Measurements from ENCODE around the gene FREM1. TPM values are rescaled to one million over a fixed set of nuclear protein-coding genes. Genes with fewer than 3 reads are reported as not detected.

The FREM1 gene
- total RNA-seq, 1 donor from 2014 or later: 1.7 TPM

- H3K36me3 Mint-ChIP-seq (ENCODE audit: unreplicated experiment): no peaks in the 10 kb centered on the region
- TF ChIP-seq CTCF (IDR thresholded peaks at IDR 0.05; ENCODE audit: partially characterized antibody, unreplicated experiment): no peak
- no peaks in the 10 kb centered on the region for H3K9me3 Mint-ChIP-seq (ENCODE audit: unreplicated experiment)
- H3K4me1 Mint-ChIP-seq (ENCODE audit: low read depth, unreplicated experiment): no peaks in the 10 kb centered on the region
- H3K27ac Mint-ChIP-seq (ENCODE audit: unreplicated experiment): no peak overlapping the region
- peaks cover 2% of the 10 kb centered on the region for H3K27me3 Mint-ChIP-seq (ENCODE audit: unreplicated experiment)
- no peak for DNase-seq
- no peak overlapping the region for H3K4me3 Mint-ChIP-seq (ENCODE audit: unreplicated experiment)
These were observed 52.6 kb downstream of the FREM1 start for GRCh38 chr9:14857449-14858305.

GRCh38 chr9:14849851-14850250, 60.4 kb downstream of the FREM1 start:
- TF ChIP-seq CTCF (IDR thresholded peaks at IDR 0.05; ENCODE audit: partially characterized antibody, unreplicated experiment): no peak
- DNase-seq: no peak
- no peaks in the 10 kb centered on the region for H3K36me3 Mint-ChIP-seq (ENCODE audit: unreplicated experiment)
- no peak overlapping the region for H3K27ac Mint-ChIP-seq (ENCODE audit: unreplicated experiment)
- H3K27me3 Mint-ChIP-seq (ENCODE audit: unreplicated experiment): peaks cover 3% of the 10 kb centered on the region
- peaks cover 6% of the 10 kb centered on the region for H3K9me3 Mint-ChIP-seq (ENCODE audit: unreplicated experiment)
- peaks cover 11% of the 10 kb centered on the region for H3K4me1 Mint-ChIP-seq (ENCODE audit: low read depth, unreplicated experiment)
- H3K4me3 Mint-ChIP-seq (ENCODE audit: unreplicated experiment): no peak overlapping the region

DNA sequence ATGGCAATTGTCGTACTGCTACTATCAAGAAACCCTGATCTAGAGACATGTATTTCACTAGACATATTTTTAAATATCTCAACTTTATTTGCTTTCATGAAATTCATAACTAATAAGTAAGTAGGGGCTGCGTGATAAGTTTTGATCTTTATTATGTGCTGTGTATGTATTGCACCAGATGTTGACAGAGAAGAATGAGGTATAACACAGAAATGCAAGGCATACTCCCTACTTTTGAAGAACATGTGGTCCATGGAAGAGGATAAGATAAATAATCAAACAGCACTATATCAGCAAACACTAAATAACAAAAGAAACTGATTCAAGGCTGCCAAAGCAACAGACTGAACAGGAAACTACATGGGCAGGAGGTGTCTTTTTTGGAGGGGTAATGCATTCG, 60.9 kb downstream of the FREM1 start:
- H3K9me3 Mint-ChIP-seq (ENCODE audit: unreplicated experiment): peaks cover 6% of the 10 kb centered on the region
- no peaks in the 10 kb centered on the region for H3K36me3 Mint-ChIP-seq (ENCODE audit: unreplicated experiment)
- no peak for TF ChIP-seq CTCF (IDR thresholded peaks at IDR 0.05; ENCODE audit: partially characterized antibody, unreplicated experiment)
- peaks cover 11% of the 10 kb centered on the region for H3K4me1 Mint-ChIP-seq (ENCODE audit: low read depth, unreplicated experiment)
- H3K4me3 Mint-ChIP-seq (ENCODE audit: unreplicated experiment): no peak overlapping the region
- DNase-seq: no peak
- H3K27me3 Mint-ChIP-seq (ENCODE audit: unreplicated experiment): peaks cover 3% of the 10 kb centered on the region
- H3K27ac Mint-ChIP-seq (ENCODE audit: unreplicated experiment): no peak overlapping the region

DNA sequence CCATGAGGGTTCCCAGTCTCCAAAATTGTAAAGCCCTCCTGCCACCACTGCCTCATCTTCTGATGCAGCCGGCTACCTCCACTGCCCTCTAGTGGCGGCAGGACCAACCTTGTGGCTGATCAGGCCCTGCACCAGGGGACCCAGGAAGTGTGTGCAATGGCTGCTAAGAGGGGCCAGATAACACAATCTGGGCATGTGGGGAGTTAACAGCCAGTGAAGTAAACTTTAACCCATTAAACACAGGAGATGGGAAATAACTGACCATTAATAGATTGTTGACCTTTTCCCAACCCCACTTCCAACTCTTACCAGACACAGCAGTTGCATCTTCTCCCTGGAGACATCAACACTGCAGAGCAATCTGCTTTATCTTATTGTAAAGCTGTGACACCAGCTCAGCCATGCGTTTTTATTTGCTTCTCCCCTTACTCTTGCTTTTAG, 63.3 kb downstream of the FREM1 start:
- peak; percentile 88 for TF ChIP-seq CTCF (IDR thresholded peaks at IDR 0.05; ENCODE audit: partially characterized antibody, unreplicated experiment)
- DNase-seq: peak; percentile 91

DNA sequence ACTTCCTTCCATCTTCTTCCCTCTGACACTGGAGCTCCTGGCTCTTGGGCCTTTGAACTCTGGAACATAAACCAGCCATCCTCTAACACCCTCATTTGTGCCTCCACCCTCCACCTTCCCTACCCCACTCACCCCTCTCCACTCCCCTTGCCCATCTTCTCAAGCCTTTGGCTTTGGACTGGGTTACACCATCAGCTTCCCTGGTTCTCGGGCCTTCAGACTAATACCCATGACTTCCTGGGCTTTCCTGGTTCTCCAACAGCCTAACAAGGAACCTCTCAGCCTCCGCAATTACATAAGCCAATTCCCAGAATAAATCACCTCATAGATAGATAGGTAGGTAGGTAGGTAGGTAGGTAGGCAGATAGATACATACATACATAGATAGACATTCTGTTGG, 67.1 kb downstream of the FREM1 start:
- H3K9me3 Mint-ChIP-seq (ENCODE audit: unreplicated experiment): peaks cover 9% of the 10 kb centered on the region
- no peak for TF ChIP-seq CTCF (IDR thresholded peaks at IDR 0.05; ENCODE audit: partially characterized antibody, unreplicated experiment)
- no peaks in the 10 kb centered on the region for H3K36me3 Mint-ChIP-seq (ENCODE audit: unreplicated experiment)
- H3K4me3 Mint-ChIP-seq (ENCODE audit: unreplicated experiment): no peak overlapping the region
- H3K27me3 Mint-ChIP-seq (ENCODE audit: unreplicated experiment): peaks cover 2% of the 10 kb centered on the region
- no peak for DNase-seq
- no peak overlapping the region for H3K27ac Mint-ChIP-seq (ENCODE audit: unreplicated experiment)
- peaks cover 13% of the 10 kb centered on the region for H3K4me1 Mint-ChIP-seq (ENCODE audit: low read depth, unreplicated experiment)

More for the DNA sequence above, 63.3 kb downstream of the FREM1 start:
- Mint-ChIP-seq H3K9me3 (ENCODE audit: unreplicated experiment) (peaks cover 6% of the 10 kb centered on the region), H3K27me3 (ENCODE audit: unreplicated experiment) (peaks cover 2% of the 10 kb centered on the region), H3K36me3 (ENCODE audit: unreplicated experiment) (no peaks in the 10 kb centered on the region), H3K27ac (ENCODE audit: unreplicated experiment) (no peak overlapping the region), H3K4me3 (ENCODE audit: unreplicated experiment) (no peak overlapping the region), H3K4me1 (ENCODE audit: low read depth, unreplicated experiment) (peaks cover 11% of the 10 kb centered on the region)
